Activated CD4-positive, alpha-beta T cell treated with anti-CD3 and anti-CD28 coated beads for 1 hour (primary cell): Measurements from ENCODE around the gene C2orf74.
"Not testable (repeated sequence)": the region's sequence is repeated elsewhere in the genome, so short reads cannot be mapped to it uniquely, and the experiment has no call there.

Experiments used
- DNase-seq: peaks from one replicate; pipeline ENCODE4 v3.0.0-alpha.2; 2020

The C2orf74 gene

DNA sequence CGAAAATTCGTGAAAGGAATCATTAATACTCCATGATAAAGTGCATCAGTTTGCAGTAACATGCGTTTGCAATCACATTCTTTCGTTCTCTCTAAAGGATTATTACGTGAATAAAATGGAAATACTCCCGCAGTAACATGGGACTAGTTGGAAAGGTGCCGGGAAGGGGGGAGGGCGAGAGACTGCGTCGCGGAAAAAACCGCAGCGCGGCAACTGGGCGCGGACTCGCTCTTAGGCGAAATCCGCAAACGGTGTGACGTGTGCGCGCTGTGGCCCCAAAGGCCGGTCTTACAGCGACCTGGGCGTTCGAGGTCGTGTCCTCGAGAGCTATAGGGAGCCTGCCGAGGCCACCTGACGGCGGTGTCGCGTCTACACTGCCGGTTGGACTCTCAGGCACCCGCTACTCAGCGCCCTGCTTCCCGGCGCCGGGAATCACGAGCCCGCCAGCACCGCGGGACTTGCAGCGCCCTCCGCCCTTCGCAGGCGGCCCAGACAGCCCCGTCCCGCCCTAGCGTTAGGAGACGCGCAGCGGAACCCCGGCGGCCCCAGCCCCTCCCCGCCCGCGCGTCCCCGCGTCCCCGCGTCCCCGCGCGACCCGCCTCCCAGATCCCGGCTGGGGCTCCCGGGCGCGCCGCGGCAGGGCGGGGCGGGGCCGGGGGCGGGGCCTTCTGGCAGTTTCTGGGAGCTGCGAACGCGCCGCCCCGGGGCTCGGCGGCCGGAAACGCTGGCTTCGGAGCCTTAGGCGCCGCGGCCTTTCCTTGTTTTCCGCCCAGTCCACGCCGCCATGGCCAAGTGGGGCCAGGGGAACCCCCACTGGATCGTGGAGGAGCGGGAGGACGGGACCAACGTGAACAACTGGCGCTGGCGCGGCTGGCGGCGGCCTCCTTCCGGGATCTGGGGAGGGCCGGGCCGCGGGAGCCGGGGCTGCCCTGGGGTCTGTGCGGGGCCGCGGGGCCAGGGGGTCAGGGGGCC, 15.1 kb downstream of the C2orf74 start:
- peak; percentile 90 for DNase-seq

DNA sequence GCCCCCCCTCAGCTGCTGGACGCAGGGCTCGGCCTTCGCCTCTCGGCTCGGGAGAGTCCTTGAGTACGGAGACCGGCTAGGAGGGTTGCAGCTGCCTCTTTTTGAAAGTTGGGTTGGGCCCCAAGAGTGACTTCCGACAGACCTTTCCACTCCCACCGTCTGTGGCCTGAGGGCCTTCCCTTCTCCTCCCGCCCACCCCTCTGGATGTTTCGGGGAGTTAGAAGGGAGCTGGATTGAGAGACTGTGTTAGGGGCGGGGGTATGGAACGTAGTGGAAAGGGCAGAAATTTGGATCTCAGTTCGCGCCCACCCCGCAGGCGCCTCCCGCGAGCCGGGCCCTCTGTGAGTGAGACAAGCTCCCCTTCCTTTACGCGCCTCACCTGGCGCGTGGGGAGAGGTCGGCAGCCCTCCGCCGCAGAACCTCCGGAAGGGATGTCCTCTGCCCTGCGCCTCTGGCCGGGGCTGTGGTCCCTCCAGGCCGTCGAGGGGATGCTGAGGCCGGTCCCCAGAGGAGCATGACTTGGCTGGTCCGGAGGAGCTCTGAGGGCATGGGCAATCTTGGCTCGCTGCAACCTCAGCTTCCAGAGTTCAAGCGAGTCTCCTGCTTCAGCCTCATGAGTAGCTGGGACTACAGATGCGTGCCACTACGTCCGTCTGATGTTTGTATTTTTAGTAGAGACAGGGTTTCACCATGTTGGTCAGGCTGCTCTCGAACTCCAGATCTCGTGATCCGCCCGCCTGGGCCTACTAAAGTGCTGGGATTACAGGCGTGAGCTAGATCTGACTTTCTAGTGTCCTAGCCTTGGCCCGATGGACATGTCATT, 15.9 kb downstream of the C2orf74 start:
- DNase-seq, result peak; percentile 29

DNA sequence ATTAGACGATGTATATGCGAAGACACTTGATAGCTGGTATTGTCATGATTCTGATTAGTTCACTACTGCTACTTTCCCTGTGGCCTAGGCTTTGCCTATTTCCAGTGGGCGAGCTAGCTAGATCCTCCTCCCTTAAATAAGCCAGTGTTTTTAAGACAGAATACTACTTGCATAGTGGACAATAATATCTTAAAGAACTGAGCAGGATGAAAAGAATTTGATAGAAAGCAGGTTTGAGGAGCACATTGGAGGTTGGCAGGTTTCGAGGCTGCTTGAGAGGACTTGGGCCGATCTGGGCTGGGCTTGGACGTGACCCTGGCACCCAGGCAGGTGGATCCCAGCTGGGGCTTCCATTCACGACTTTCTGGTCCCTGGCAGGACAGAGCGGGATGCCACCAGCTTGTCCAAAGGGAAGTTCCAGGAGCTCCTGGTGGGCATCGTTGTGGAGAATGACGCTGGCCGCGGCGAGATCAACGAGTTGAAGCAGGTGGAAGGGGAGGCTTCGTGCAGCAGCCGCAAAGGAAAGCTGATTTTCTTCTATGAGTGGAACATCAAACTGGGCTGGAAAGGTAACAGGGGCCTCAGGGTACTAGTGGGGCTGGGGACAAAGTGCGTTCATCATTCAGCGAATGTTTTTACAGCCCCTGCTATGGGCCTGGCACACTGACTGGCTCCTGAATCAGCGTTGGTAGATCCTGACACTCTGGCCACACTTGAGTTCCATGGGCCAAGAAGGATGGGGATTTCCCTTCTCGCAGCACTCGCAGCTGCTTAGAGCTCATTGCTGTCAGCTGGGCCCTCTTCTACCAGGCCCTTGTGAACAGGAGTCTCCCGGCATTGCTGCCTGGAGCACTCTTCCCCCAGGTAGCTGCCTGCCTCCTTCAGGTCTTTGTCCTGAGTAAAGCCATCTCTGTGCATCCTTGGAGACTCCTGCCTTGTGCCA, 16.9 kb downstream of the C2orf74 start:
- DNase-seq, result no peak

DNA sequence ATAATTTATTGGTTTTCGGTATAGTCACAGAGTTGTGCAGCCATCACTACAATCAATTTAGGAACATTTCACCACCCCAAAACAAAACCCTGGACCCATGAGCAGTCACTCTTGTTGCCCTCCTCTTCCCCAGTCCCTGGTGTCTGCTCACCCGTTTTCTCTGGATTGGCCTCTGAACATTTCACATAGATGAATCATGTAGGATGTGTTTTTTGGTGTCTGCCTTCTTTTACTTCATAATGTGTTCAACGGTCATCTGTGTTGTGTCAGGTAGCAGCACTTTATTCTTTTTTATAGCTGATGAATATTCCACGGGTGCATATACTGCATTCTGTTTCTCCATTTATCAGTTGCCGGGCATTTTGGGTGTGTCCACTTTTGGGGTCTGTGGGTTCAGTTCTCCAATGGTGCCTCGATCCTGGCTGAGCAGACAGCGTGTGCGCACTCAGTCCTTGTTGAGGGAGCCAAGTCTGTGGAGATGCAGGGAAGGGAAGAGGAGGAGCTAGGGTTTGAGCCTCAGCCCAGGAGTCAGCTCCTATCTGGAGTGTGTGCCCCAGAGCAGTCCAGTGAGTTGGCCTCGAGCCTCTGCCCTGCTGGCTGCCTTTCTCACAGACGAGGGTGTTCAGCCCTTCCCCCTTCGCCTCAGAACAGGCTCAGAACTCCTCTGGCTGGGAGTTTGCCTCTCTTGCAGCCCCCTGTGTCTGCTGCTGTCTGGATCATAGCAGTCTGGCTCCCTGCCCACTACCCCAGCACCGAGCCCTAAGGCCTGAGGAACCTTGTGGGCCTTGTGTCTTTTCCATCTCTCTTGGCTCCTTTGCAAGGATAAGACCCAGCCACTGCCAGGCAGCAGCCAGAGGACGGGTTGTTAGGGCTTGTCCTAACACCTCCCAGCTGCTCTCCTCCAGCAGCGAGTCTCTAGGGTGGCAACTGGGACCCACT, 18.0 kb downstream of the C2orf74 start:
- DNase-seq, result no peak

DNA sequence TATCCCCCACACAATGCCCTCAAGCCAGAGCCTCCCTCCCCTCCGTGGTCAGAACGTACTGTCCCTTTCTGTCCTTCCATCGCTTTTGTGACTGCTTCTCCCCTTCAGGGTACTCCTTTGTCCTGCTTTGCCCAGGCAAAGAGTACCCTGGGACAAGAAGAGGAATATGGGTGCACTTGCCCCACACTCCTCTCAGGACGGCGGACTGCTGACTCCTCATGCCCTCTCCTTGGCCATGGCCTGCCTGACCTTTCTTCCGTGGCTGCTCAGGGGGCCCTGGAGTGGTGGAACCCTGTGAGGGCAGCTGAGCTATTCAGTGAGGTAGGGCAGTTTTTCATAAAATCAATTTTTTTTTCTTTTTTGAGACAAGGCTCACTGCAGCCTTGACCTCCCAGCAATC, 18.7 kb downstream of the C2orf74 start:
- no peak for DNase-seq

DNA sequence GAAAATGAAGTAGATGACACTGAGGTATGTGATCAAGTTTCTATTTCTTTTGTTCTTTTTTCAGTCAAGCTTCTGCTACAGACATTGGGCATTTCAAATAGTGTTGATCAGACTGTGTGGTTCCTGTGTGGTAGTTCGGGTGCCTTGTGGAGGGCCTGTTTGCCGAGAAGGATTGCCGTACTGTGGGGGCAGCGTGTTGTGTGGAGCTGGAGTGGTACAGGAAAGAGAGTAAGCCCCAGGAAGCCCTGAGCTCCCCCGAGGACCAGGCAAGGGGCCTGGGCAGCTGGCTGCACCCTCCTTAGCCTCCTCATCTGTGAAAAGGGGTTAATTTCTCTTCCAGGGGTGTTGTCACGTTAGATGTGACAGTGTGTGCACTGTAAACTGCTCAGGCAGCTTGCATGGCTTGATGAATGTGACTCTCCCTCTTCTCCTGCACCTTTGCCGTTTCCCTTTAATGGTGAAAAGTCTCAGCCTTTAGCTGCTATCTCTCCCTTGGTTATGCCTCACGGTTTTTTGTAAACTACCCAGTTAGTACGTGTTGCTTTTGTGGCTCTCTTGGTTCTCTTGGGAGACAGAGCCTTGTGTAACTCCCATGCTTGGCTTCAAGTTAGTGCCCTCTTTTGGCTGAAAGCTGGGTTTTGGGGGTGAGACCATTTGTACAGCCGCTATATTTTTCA, 19.5 kb downstream of the C2orf74 start:
- no peak for DNase-seq

DNA sequence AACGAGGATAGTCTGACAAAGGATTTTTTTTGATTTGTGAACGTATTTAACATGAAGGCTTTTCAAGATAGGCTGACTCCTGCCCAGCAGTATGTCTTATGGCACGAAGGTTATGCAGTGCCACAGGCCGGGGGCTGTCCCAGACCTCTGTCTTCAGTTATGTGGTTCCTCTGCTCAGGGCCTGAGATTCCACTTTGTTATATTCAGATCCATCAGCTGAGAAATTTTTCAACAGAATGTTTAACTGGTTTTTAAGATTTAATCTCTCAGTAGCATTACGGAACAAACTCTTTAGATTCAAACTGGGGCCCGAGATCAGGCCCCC, 20.0 kb downstream of the C2orf74 start:
- no peak for DNase-seq

DNA sequence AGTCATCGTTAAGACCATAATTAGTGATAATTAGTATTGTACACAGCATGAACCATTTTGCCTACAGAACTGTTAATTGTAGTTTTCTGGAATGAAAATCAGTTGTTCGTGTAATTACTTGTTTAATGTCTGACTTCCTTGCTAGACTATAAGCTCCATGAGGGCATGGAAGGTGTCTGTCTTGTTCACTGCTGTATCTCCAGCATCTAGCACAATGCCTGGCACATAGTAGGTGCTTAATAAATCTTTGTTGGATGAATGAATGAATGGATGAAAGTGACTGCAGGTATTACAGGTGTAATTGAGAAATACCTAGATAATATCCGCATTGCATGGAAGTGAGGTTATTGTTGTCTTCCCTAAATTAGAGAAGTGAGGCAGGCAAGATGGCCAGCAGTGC, 21.8 kb downstream of the C2orf74 start:
- DNase-seq, result no peak

DNA sequence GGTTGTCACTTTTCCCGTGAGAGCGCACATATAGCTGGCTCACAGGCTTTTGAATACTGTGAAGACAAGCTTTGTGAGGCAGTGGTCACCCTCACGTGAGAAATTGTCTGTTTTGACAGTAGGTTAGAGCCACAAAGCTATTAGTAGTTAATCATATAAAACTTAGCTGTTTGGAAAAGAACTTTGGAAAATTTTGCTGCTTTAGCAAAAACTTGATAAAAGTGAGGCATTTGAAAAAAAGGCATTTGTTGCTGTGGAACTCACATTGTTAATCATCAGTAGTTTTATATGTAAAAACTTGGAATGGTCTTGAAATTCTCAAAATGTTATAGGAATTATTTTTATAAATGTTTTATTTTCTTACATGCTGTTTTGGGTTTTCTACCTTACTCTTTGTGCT, 22.3 kb downstream of the C2orf74 start:
- DNase-seq, result no peak

DNA sequence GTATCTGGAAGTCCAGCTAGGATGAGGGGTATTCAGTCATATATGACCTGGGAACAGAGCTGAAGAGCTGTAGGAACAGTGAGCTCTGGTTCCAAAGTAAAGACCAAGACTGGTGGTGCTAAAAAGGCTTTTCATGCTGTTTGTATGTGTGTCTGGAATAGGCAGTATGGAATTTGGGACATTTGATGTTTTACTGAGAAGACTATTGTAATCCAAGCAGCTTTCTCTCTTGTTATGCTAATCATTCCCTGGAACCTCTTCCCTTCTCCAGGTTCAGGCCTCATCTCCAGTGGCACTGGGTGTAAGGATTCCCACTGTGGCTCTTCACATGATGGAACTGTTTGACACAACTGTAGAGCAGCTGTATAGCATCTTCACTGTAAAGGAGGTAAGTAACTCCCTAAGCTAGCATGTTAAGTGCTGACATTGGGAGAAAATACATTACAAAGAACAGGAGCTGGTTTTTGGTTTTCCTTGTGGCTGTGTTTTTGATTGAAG, 23.3 kb downstream of the C2orf74 start:
- DNase-seq, result no peak

DNA sequence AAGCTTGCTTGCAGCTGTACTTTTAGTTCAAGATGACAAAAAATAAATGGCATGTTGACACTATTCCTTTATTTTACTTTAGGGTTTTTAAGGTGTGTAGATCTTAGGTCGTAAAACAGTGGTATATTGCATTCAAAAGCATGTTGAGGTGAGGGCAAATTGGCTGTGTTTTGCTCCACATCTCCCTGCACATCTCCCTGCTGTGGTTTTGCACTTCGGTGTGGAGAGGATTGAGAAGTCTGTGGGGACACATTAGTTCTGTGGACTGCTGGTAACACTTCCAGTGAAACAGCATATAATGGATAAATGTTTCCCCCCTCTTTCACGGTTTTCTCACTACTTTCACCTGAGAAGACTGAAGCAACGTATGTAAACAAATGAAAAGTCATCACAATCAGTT, 25.1 kb downstream of the C2orf74 start:
- DNase-seq, result no peak

DNA sequence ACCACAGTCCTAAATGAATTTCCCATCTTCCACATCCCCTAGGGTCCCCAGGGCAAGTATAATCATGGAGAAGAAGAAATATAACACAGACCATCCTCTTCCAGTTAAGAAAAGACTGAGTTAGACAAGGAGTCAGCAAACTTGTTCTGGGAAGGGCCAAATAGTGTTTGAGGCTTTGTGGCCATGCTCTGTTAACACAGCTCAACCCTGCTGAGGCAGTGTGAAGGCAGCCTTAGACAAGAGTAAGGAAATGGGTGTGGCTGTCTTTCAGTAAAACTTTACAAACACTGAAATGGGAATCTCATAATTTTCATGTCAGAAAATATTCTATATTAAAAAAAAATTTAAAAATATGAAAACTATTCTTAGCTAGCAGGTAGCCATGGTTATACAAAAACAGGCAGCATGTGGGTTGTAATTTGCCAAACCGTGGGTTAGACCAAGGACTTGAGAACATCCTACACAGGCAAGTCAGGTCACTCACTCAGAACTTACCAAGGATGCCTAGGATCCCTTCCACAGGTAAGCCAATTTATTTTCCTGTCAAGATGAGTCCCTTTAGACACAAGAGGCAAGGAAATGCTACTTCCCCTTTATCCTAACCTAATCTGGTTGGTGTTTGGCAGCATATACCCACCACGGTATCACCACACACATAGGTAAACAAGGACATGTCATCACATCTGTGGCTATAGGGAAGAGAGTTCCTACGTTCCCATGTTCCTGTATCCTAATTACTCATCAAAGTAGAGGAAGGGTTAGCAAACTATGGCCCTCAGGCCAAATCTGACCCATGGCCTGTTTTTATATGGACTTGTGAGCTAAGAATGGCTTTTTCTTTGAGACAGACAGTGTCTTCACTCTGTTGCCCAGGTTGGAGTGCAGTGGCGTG, 31.9 kb downstream of the C2orf74 start:
- DNase-seq, result no peak

DNA sequence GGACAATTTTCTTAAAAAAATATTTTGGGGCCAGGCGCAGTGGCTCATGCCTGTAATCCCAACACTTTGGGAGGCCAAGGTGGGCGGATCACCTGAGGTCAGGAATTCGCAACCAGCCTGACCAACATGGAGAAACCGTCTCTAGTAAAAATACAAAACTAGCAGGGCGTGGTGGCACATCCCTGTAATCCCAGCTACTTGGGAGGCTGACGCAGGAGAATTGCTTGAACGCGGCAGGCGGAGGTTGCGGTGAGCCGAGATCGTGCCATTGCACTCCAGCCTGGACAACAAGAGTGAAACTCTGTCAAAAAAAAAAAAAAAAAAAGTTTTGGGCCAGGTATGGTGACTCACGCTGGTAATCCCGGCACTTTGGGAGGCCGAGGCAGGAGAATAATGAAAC, 32.7 kb downstream of the C2orf74 start:
- DNase-seq, result not testable (repeated sequence)

DNA sequence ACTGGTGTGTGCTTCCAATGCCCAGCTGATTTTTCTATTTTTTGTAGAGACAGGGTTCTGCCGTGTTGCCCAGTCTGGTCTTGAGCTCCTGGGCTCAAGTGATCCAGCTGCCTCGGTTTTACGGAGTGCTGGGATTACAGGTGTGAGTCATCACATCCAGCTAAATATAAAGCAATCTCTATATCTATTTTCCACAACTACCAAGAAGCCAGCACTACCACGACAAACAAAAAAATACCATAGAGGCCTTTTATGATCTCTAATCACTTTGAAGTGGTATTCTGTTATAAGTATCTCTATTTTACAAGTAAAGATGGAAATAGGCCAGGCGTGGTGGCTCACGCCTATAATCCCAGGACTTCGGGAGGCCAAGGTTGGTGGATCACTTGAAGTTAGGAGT, 34.7 kb downstream of the C2orf74 start:
- no peak for DNase-seq

DNA sequence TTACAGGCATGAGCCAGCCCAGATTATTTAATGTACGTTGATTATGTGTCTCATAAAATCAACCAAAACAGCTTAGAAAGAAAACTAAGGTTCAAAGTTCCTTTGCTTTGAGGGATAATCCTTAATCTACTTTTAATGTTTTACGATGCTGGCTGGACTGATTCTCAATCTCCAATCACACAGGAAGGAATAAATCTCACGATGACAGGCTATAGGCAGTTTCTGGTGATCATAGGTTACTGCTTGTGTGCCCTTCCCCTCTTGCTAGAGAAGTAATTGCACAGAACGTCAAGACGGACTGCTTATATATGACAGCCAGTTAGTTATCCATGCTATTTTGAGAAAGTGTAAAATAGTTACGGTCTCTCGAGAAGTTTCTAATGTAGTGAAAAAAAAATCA, 43.1 kb downstream of the C2orf74 start:
- no peak for DNase-seq

DNA sequence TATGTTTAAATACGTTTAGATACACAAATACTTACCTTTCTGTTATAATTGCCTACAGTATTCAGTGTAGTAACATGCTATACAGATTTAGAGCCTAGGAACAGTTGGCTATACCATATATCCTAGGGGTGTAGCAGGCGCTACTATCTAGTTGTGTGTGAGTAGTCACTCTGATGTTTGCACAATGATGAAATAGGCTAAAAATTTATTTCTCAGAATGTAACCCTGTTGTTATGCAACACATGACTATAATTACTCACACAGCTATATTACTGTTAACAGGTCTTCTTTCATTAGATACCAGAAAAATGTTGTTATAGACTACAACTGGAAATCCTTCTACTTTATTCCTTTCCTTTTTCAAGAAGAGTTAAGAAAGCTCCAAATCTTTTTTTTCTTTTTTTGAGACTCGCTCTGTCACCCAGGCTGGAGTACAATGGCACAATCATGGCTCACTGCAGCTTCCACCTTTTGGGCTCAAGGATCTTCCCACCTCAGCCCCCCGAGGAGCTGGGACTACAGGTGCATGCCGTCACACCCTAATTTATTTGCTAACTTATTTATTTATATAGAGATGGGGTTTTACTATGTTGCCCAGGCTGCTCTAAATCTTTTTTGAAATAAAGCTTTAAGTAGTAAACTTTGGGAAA, 48.5 kb downstream of the C2orf74 start:
- DNase-seq, result no peak

DNA sequence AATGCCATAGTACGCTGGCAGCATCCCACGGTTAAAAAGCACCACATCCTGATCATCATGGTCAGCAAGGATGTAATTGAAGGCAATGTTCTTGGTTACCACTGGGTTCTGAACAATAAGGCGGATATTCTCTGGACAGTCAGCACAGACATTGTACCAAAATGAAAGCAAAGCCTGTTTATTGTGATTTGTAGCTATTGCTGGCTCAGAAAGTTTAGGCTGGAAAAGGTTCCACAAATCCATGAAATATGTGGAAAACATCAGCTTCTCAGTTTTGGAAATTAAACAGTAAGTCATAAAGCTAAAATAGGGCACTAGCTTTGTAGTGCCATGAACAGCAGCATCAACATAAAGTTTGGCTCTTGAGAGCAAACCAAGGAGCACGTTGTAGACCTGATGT, 52.2 kb downstream of the C2orf74 start:
- no peak for DNase-seq
